Breast epithelium (tissue), 4 donors: ENCODE data around the gene SERPINA4. TPM values are rescaled to one million over a fixed set of nuclear protein-coding genes. Genes with fewer than 3 reads are reported as not detected.

Source experiments
- DNase-seq, 2 donors: peaks; one replicate each; pipeline ENCODE4 v3.0.0-alpha.2; 2019; ENCODE audit warnings: low spot score in 2 of 2
- H3K27ac ChIP-seq, 2 donors: fragments of 200-600 bp; sonication (generic) in 1 of 2; one replicate each; pipeline ENCODE4 v1.5.1; 2016 to 2019; ENCODE audit warnings: mild to moderate bottlenecking in 1 of 2
- H3K27me3 ChIP-seq, 2 donors: fragments of 200-600 bp; sonication (generic) in 1 of 2; one replicate each; pipeline versions ENCODE4 v1.5.1 to v1.6.0; 2017 to 2019; ENCODE audit warnings: control low read depth in 1 of 2, mild to moderate bottlenecking in 1 of 2
- H3K36me3 ChIP-seq: fragments of 200-600 bp; one replicate; pipeline ENCODE4 v1.5.1; 2019
- H3K4me1 ChIP-seq, 2 donors: fragments of 200-600 bp; sonication (generic); one replicate each; pipeline ENCODE4 v1.5.1; 2016 to 2019; ENCODE audit warnings: control low read depth in 1 of 2
- H3K4me3 ChIP-seq, 3 donors: fragments of 200-600 bp; sonication (generic); 1 replicate in 2 of 3; 2 replicates in 1 of 3; pipeline ENCODE4 v1.5.1; 2016 to 2019; ENCODE audit warnings: mild to moderate bottlenecking in 3 of 3, moderate library complexity in 2 of 3
- H3K9me3 ChIP-seq, 2 donors: fragments of 200-600 bp; sonication (generic) in 1 of 2; one replicate each; pipeline ENCODE4 v1.5.1; 2016 to 2019; ENCODE audit warnings: control low read depth in 1 of 2
- POLR2A ChIP-seq: fragments of 450-650 bp; IDR thresholded peaks from one replicate; pipeline ENCODE4 v1.6.1; 2016; ENCODE audit warnings: antibody characterized with exemption, mild to moderate bottlenecking, moderate library complexity
- POLR2AphosphoS5 ChIP-seq, 3 donors: sonication (generic); formaldehyde crosslinking; IDR thresholded peaks; one replicate each; pipeline ENCODE4 v1.6.1; 2017; ENCODE audit warnings: antibody characterized with exemption in 3 of 3
- intact Hi-C: fragments of 100-400 bp; cut with DNase I; formaldehyde crosslinking; loops from one replicate; pipeline ENCODE4 v1.15.1; 2023; ENCODE audit warnings: low total_unique reads
- total RNA-seq, 3 donors: library from RNA; depleted of rRNA; stranded (reverse); fragments of >200 nt; gene quantifications; one replicate each; pipeline ENCODE4 v1.1.0, GENCODE V29; 2016
- TF ChIP-seq, protein P1 (sequence below), 3 donors: fragments of 450-650 bp; IDR thresholded peaks; one replicate each; pipeline ENCODE4 v1.5.1; 2016 to 2017; ENCODE audit warnings: antibody characterized with exemption in 3 of 3, mild to moderate bottlenecking in 3 of 3, moderate library complexity in 3 of 3

Gene SERPINA4
- total RNA-seq, 3 donors from 2014 or later = not detected

DNA sequence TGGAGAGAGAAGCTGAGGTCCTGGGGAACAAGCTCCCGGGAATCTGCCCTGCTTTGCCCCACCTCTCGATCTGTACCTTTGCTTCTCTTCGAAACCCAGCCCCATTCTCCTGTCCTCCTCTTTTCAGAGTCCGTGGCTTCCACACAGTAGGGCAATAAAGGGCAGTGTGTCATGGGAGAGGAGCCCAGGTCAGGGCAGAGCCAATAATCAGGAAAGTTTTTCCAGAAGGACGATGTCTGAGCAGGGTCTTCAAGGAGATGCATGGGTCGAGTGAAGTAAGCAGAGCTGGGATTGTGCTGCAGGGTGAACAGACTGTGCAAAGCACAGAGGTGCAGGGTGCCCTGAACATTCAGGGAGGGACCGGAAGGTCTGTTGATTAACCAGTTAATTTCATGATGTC, 22.1 kb upstream of the SERPINA4 start:
- intact Hi-C loops = no loop called here
- Histone ChIP-seq H3K4me1 (no peaks in the 10 kb centered on the region), H3K27me3 (no peaks in the 10 kb centered on the region), H3K27ac (no peak overlapping the region), H3K36me3 (no peaks in the 10 kb centered on the region), H3K9me3 (no peaks in the 10 kb centered on the region), H3K4me3 (no peak overlapping the region)
- DNase-seq = no peak
- TF ChIP-seq POLR2AphosphoS5 (IDR thresholded peaks at IDR 0.05) (no peak), POLR2A (no peak)
- TF ChIP-seq, protein P1, sequence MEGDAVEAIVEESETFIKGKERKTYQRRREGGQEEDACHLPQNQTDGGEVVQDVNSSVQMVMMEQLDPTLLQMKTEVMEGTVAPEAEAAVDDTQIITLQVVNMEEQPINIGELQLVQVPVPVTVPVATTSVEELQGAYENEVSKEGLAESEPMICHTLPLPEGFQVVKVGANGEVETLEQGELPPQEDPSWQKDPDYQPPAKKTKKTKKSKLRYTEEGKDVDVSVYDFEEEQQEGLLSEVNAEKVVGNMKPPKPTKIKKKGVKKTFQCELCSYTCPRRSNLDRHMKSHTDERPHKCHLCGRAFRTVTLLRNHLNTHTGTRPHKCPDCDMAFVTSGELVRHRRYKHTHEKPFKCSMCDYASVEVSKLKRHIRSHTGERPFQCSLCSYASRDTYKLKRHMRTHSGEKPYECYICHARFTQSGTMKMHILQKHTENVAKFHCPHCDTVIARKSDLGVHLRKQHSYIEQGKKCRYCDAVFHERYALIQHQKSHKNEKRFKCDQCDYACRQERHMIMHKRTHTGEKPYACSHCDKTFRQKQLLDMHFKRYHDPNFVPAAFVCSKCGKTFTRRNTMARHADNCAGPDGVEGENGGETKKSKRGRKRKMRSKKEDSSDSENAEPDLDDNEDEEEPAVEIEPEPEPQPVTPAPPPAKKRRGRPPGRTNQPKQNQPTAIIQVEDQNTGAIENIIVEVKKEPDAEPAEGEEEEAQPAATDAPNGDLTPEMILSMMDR (IDR thresholded peaks at IDR 0.05) = no peak

DNA sequence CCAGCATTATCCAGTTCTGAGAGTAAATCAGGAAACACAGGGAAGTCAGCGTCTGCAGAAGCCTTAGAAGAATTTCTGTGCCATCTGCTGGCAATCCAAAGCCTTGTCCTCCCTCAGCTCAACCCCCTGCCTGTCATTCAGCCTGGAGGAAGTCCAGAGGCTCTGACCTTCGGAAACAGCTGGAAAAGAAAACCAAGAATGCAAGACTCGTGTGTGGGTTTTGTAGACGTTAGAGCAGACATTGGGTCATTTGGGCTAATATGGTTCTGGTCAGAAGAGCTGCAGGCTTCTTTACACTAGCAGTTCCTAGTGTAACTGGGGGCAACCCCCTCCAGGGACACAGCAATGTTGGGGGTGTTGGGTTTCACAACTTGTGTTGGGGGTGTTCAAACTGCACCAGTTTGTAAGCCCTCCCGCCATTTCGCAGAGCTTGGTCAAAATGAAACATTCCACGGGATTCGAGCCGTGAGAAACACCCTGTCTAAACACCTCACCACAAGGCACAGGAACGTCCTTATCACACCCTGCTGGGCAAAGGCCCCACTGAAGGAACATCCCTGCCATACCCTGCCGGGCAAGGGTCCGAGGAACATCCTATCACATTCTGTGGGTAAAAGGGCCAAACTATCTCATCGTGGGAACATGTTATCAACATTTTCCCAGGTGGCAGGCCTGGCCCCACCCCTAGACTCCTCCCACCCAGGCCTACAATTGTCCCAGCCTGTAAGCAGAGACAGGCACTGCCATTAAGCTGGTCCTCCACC, 21.0 kb upstream of the SERPINA4 start:
- H3K4me1 ChIP-seq = no peaks in the 10 kb centered on the region
- no peak overlapping the region for H3K4me3 ChIP-seq
- H3K9me3 ChIP-seq = no peaks in the 10 kb centered on the region
- DNase-seq = no peak
- TF ChIP-seq, protein P1 (IDR thresholded peaks at IDR 0.05) = no peak
- no peak for TF ChIP-seq POLR2A
- TF ChIP-seq POLR2AphosphoS5 (IDR thresholded peaks at IDR 0.05) = no peak
- no peak overlapping the region for H3K27ac ChIP-seq
- H3K36me3 ChIP-seq = no peaks in the 10 kb centered on the region
- no peaks in the 10 kb centered on the region for H3K27me3 ChIP-seq
- intact Hi-C loops = no loop called here

DNA sequence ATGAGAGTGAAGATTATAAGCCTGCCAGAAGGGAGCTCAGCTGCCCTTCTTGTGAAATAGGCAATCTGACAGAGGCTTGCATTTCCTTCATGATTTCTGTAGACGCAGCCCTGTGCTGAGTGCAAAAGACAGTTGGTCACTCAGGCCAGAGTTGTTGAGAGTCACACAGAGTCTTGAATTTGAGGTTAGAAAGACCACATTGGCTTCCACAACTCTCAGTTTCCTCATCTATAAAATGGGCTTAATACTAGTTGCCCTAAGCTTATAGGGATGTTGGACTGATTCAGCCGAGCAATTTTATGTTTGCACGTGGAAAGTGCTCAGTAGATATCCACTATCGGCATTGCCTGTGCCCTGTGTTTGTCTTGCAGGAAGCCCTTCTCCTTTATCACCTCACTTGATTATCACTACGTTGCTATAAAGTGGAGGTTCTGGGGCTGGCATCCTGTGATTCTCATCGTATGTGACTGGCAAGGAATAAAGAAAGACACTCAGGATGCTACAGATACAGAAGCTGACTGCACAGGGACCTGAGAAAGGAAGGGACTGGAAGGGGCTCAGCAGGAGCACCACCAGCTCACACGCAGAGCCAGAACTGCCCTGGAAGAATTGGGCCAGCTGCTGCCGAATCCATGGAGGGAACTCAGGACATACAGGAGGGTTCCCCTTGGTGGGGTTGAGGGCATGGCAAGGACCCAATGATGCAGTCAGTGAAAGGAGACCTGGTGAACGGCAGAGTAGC, 19.8 kb upstream of the SERPINA4 start:
- intact Hi-C loops = no loop called here
- TF ChIP-seq, protein P1 (IDR thresholded peaks at IDR 0.05) = no peak
- TF ChIP-seq POLR2A (no peak), POLR2AphosphoS5 (IDR thresholded peaks at IDR 0.05) (no peak)
- Histone ChIP-seq H3K4me1 (no peaks in the 10 kb centered on the region), H3K36me3 (no peaks in the 10 kb centered on the region), H3K4me3 (no peak overlapping the region), H3K27ac (no peak overlapping the region), H3K9me3 (peaks cover 0 to 2% of the 10 kb centered on the region in 2 donors), H3K27me3 (no peaks in the 10 kb centered on the region)
- no peak for DNase-seq

DNA sequence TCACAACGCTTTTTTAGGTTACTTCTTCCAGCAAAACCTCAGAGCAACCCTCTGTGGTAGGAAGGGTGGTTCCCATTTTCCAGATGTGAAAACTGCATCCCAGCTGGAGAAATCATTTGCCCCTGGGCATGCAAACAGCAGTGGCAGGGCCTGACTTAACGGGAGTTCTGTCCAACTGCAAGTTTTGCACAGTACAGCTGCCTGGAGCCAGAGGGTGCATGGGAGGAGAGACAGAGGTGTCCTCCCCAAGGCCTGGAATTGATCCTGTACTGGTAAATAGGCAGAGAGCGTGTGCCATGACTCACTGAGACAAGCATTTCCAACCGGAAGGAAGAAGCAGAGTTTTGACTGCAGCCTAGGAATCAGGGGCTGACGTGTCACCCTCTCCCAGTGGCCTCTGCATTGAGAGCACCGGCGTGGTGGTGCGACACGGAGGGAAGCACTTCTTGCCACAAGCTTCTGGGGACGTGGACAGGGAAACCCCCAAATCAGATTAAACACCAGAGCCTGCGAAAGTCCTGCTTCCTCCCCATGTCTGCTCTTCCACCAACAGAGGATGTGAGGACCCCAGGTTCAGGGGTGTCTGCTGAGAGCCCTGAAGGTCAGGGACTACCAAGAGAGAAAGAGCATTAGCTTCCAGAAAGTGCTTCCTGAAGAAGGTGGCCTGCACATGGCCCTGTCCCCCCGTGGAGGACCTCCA, 19.0 kb upstream of the SERPINA4 start:
- H3K4me1 ChIP-seq = no peaks in the 10 kb centered on the region
- H3K4me3 ChIP-seq = no peak overlapping the region
- peaks cover 0 to 4% of the 10 kb centered on the region in 2 donors for H3K9me3 ChIP-seq
- H3K36me3 ChIP-seq = no peaks in the 10 kb centered on the region
- TF ChIP-seq POLR2AphosphoS5 (IDR thresholded peaks at IDR 0.05) = no peak
- no peak for TF ChIP-seq POLR2A
- TF ChIP-seq, protein P1 (IDR thresholded peaks at IDR 0.05) = no peak
- intact Hi-C loops = no loop called here
- no peaks in the 10 kb centered on the region for H3K27me3 ChIP-seq
- H3K27ac ChIP-seq = no peak overlapping the region
- DNase-seq = no peak
